Measurements from ENCODE around the gene ARPC1A. TPM values are rescaled to one million over a fixed set of nuclear protein-coding genes. Genes with fewer than 3 reads are reported as not detected.

ARPC1A gene
- total RNA-seq (ENCODE audit: low replicate concordance) = 163 and 223 TPM in 2 replicates

DNA sequence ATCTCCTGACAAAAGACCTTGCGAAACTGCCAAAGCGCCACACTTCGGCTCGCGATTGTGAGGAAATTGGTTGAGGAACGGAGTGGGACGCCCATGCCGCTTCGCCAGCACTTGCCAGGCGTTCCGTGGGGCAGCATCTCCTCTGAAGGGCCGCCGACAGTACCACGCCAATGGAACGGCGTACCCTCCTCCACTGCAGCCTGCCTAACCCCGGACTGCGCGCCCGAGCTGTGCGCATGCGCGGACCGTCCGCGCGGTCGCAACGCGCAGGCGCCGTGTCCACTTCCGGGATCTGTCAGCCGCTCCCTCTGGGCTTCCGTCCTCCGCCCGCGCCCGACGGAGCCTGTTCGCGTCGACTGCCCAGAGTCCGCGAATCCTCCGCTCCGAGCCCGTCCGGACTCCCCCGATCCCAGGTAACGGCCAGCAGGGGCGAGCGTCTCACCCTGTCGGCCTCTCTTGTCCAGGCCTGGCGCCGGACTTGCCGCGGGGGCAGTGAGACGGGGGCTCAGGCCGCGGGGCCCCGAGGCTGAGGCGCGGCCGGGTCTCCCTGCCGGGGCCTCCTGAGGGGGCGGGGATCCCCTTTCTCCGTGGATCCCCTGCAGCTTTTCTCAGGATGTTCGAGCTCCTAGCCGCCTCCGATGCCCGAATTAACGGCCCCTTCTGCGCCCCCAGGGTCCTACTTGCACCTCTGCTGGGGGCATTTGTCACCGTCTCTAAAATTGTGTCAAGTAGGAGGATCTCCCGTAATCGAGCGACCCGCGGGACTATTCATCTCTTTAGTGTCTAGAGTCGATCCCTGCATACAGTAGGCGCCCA is at the start of gene ARPC1A:
Gene ARPC1A, plus strand, starts transcription at position 307 of the 816 bp plus-strand sequence. CDS start 7,456 bp downstream, outside the sequence.

DNA sequence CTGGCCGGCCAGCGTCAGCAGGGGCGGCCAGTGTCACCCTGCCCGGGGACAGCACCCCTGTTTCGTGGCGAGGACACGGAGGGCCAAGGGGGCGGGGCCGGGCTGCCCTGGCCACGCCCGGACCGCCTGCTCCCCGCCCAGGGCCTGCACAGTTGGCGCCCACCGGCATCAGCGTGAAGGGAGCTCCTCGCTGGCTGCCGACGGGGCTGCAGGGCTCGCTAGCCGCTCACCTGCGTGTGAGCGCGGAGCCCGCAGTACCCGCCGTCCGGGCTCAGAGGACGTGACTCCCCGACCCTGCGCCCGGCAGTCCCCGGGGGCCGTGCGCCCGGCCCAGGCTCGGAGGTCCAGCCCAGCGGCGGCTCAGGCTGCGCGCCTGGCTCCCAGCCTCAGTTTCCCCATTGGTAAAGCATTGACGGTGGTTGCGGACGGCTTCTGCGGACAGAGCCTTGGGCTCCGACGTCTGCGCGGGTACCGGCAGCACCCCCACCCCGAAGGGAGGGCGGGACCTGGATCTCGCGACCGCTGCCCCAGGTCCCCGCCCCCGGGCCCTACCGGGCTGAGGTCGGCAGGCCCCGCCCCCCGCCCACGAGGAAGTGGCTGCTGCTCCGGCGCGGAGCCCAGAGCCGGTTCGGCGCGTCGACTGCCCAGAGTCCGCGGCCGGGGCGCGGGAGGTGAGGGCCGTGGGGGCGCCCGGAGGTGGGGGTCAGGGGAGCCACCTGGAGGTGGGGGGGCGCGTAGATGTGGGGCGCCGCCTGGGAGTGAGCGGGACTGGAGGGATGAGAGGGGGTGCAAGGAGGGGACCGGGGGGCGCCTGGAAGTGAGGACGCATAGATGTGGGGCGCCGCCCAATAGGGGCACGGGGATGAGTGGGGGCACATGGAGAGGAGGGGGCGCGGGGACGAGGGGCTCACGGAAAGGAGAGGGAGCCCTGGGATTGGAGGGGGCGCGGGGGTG is 48.7 kb downstream of the ARPC1A start, which contains the start of gene ARPC1B:
Gene ARPC1B, plus strand, starts transcription at position 620 of the 954 bp plus-strand sequence. CDS start 10,985 bp downstream, outside the sequence.

DNA sequence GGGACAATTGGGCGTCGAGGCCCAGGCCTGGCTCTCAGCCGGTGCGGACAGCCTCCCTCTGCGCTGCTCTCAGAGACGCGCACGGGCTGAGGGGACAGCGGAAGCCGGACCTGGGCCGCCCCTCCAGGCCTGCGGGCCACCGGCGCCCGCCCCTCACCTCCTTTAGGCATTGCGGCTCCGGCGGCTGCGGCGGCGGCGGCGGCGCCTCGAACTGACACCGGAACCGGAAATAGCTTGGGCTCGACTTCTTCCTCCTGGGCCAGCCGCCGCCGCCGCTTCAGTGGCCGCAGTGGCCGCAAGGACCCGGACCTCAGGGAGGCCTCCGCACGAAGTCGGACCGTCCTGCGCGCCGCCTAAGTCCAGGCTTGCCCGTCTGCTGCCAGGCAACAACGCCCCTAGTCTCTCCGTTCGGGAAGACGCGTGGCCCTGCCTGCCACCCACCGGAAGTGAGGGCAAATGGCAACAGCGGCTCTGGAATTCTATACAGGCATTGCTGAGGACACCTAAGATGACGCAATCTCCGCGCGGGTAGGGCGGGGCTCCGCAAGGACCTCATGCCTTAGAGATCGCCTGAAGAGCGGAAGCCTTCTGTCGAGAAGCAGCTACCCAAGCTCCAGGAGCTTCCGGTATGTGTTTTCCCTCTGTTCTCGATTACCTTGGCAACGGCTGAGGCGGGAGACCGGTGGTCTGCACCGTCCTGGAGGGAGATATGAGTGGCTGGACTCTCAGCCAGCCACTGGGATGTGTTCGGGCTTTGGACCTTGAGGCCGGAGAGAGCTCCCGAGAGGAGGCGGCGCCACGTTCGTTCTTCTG is 82.9 kb downstream of the ARPC1A start, which contains the start of the genes BUD31 and PDAP1:
Gene BUD31, plus strand, starts transcription at position 591 of the 813 bp plus-strand sequence. CDS start 2,124 bp downstream, outside the sequence.
Gene PDAP1, minus strand, starts transcription at position 219 of the 813 bp plus-strand sequence. Its CDS starts 49 bp downstream, at position 170.

Other genes starting within 250 kb of the ARPC1A start
- 6.9 and 24.8 TPM in 2 replicates for gene SMURF1, start 181.8 kb upstream of the ARPC1A start, total RNA-seq (ENCODE audit: low replicate concordance)
- not detected in 2 replicates for gene KPNA7, start 117.8 kb upstream of the ARPC1A start, total RNA-seq (ENCODE audit: low replicate concordance)
- gene MYH16, start 53.1 kb upstream of the ARPC1A start, total RNA-seq (ENCODE audit: low replicate concordance) = 0.08 TPM in 1 of 2 replicates, not detected in the other
- 380 and 552 TPM in 2 replicates for gene ARPC1B, start 48.8 kb downstream of the ARPC1A start, total RNA-seq (ENCODE audit: low replicate concordance)
- gene PDAP1, start 82.7 kb downstream of the ARPC1A start, total RNA-seq (ENCODE audit: low replicate concordance) = 25.0 and 28.9 TPM in 2 replicates
- 109 and 191 TPM in 2 replicates for gene BUD31, start 83.1 kb downstream of the ARPC1A start, total RNA-seq (ENCODE audit: low replicate concordance)
- gene PTCD1, start 112.9 kb downstream of the ARPC1A start, total RNA-seq (ENCODE audit: low replicate concordance) = 5.1 and 6.5 TPM in 2 replicates
- gene CPSF4, start 113.0 kb downstream of the ARPC1A start, total RNA-seq (ENCODE audit: low replicate concordance) = 23.5 and 27.0 TPM in 2 replicates
- 136 and 465 TPM in 2 replicates for gene ATP5MF, start 140.3 kb downstream of the ARPC1A start, total RNA-seq (ENCODE audit: low replicate concordance)
- gene ZNF789, start 147.0 kb downstream of the ARPC1A start, total RNA-seq (ENCODE audit: low replicate concordance) = 1.8 and 5.0 TPM in 2 replicates
- gene ZNF394, start 174.4 kb downstream of the ARPC1A start, total RNA-seq (ENCODE audit: low replicate concordance) = 17.2 and 20.7 TPM in 2 replicates
- gene ZKSCAN5, start 178.8 kb downstream of the ARPC1A start, total RNA-seq (ENCODE audit: low replicate concordance) = 8.1 and 10.1 TPM in 2 replicates
- 4.6 and 5.1 TPM in 2 replicates for gene FAM200A, start 226.2 kb downstream of the ARPC1A start, total RNA-seq (ENCODE audit: low replicate concordance)
- 28.0 and 45.1 TPM in 2 replicates for gene ZNF655, start 232.7 kb downstream of the ARPC1A start, total RNA-seq (ENCODE audit: low replicate concordance)

Data from smooth muscle cell of the coronary artery (primary cell).